Adipose tissue (tissue), 3 donors: Measurements from ENCODE around the gene RANBP17. TPM values are rescaled to one million over a fixed set of nuclear protein-coding genes. Genes with fewer than 3 reads are reported as not detected.
"Not testable (repeated sequence)": the region's sequence is repeated elsewhere in the genome, so short reads cannot be mapped to it uniquely, and the experiment has no call there.

Experiments
- H3K27ac ChIP-seq: one replicate; pipeline ENCODE4 v1.5.1; 2013; ENCODE audit warnings: low read depth, low read length
- WGBS, 3 donors: extraction: QIAGEN DNeasy Blood & Tissue Kit; methylation state at CpG; one replicate each; pipeline ENCODE4 v1.1.7; 2013; 5-methylcytosine and 5-hydroxymethylcytosine counted together
- polyA plus RNA-seq, 3 donors: library from polyadenylated mRNA; stranded (reverse); fragments of 200-250 nt; gene quantifications; one replicate each; pipeline ENCODE4 v1.2.3, GENCODE V29; 2013
- donor health status: healthy with polysubstance abuse.
- donor health status: Bipolar disorder and iron deficiency.
- donor health status: healthy.

RANBP17 gene
- polyA plus RNA-seq, 3 donors = 0.85 to 1.2 (median 1.1) TPM

- 87 to 94% (median 90%) methylated on average over 5 of the region's 5 CpGs for WGBS, 3 donors
- H3K27ac ChIP-seq = no peak overlapping the region
Observed at GRCh38 chr5:170860818-170861666, 776 bp upstream of the RANBP17 start.

GRCh38 chr5:170861667-170861916, 226 bp upstream of the RANBP17 start:
- 10 to 17% (median 16%) methylated on average over 22 to 26 of the region's 26 CpGs for WGBS, 3 donors

GRCh38 chr5:170863646-170864045, 1.8 kb downstream of the RANBP17 start:
- 95 to 98% (median 95%) methylated on average over 3 of the region's 3 CpGs for WGBS, 3 donors
- H3K27ac ChIP-seq = no peak overlapping the region

More at GRCh38 chr5:170861667-170861916, 226 bp upstream of the RANBP17 start:
- no peak overlapping the region for H3K27ac ChIP-seq

GRCh38 chr5:170865622-170866021, 3.8 kb downstream of the RANBP17 start:
- WGBS, 3 donors = 91 to 100% (median 100%) methylated on average over 1 of the region's 1 CpG
- no peak overlapping the region for H3K27ac ChIP-seq

GRCh38 chr5:170867825-170868224, 6.0 kb downstream of the RANBP17 start:
- 64 to 79% (median 73%) methylated on average over 1 of the region's 1 CpG for WGBS, 3 donors
- H3K27ac ChIP-seq = no peak overlapping the region

- H3K27ac ChIP-seq = not testable (repeated sequence)
Observed at GRCh38 chr5:170870390-170870789, 8.6 kb downstream of the RANBP17 start.

GRCh38 chr5:170874017-170874416, 12.2 kb downstream of the RANBP17 start:
- 88 to 95% (median 91%) methylated on average over 2 of the region's 2 CpGs for WGBS, 3 donors
- H3K27ac ChIP-seq = no peak overlapping the region

- WGBS, 3 donors = 92 to 98% (median 94%) methylated on average over 4 of the region's 4 CpGs
- no peak overlapping the region for H3K27ac ChIP-seq
Observed at GRCh38 chr5:170875811-170876210, 14.0 kb downstream of the RANBP17 start.

- H3K27ac ChIP-seq = no peak overlapping the region
- 93 to 95% (median 95%) methylated on average over 2 of the region's 2 CpGs for WGBS, 3 donors
Observed at GRCh38 chr5:170880084-170880483, 18.3 kb downstream of the RANBP17 start.

- H3K27ac ChIP-seq = no peak overlapping the region
- 95 to 97% (median 96%) methylated on average over 3 of the region's 3 CpGs for WGBS, 3 donors
Observed at GRCh38 chr5:170882345-170882744, 20.5 kb downstream of the RANBP17 start.

GRCh38 chr5:170885256-170885655, 23.4 kb downstream of the RANBP17 start:
- no peak overlapping the region for H3K27ac ChIP-seq

- no peak overlapping the region for H3K27ac ChIP-seq
- 75 to 85% (median 83%) methylated on average over 2 of the region's 2 CpGs for WGBS, 3 donors
Observed at GRCh38 chr5:170885809-170886208, 24.0 kb downstream of the RANBP17 start.

- 32 to 97% (median 91%) methylated on average over 3 of the region's 3 CpGs for WGBS, 3 donors
- H3K27ac ChIP-seq = no peak overlapping the region
Observed at GRCh38 chr5:170886210-170886894, 24.5 kb downstream of the RANBP17 start.

- H3K27ac ChIP-seq = no peak overlapping the region
- 93 to 100% (median 96%) methylated on average over 2 of the region's 2 CpGs for WGBS, 3 donors
Observed at GRCh38 chr5:170892196-170892595, 30.4 kb downstream of the RANBP17 start.

GRCh38 chr5:170894665-170895064, 32.8 kb downstream of the RANBP17 start:
- no peak overlapping the region for H3K27ac ChIP-seq
- WGBS, 3 donors = 40 to 78% (median 67%) methylated on average over 2 of the region's 2 CpGs

GRCh38 chr5:170896779-170897178, 35.0 kb downstream of the RANBP17 start:
- 61 to 74% (median 70%) methylated on average over 9 of the region's 9 CpGs for WGBS, 3 donors
- no peak overlapping the region for H3K27ac ChIP-seq

GRCh38 chr5:170903075-170903474, 41.3 kb downstream of the RANBP17 start:
- 82 to 92% (median 89%) methylated on average over 8 of the region's 8 CpGs for WGBS, 3 donors
- H3K27ac ChIP-seq = no peak overlapping the region

GRCh38 chr5:170907758-170908157, 45.9 kb downstream of the RANBP17 start:
- 54 to 94% (median 56%) methylated on average over 1 of the region's 1 CpG for WGBS, 3 donors
- H3K27ac ChIP-seq = no peak overlapping the region

- WGBS, 3 donors = 89 to 92% (median 92%) methylated on average over 3 of the region's 3 CpGs
- H3K27ac ChIP-seq = no peak overlapping the region
Observed at GRCh38 chr5:170913573-170913972, 51.8 kb downstream of the RANBP17 start.

- H3K27ac ChIP-seq = no peak overlapping the region
Observed at GRCh38 chr5:170917113-170917512, 55.3 kb downstream of the RANBP17 start.
